Activated CD8-positive, alpha-beta T cell treated with anti-CD3 and anti-CD28 coated beads for 36 hours (primary cell): Measurements from ENCODE around the gene OLFML1. TPM values are rescaled to one million over a fixed set of nuclear protein-coding genes. Genes with fewer than 3 reads are reported as not detected.

Experiments used
- ATAC-seq: fragments of 200-7000 bp; cut with Tn5 transposase; one replicate; pipeline ENCODE4 v1.10.0; 2021; ENCODE audit warnings: mild to moderate bottlenecking, moderate library complexity
- CTCF ChIA-PET: fragments of 350-600 bp; sonication (Branson Sonifier 250); formaldehyde crosslinking; loops from one replicate; lab custom pipeline; 2021; ENCODE audit warnings: antibody characterized with exemption; lab: Charles Lee
- POLR2A ChIA-PET: fragments of 350-600 bp; sonication (Branson Sonifier 250); formaldehyde crosslinking; loops from one replicate; lab custom pipeline; 2021; ENCODE audit warnings: antibody characterized with exemption; lab: Charles Lee
- DNase-seq: peaks from one replicate; pipeline ENCODE4 v3.0.0-alpha.2; 2020
- H3K27ac Mint-ChIP-seq: one replicate; pipeline ENCODE4 v1.8.0; 2021; ENCODE audit warnings: mild to moderate bottlenecking, mixed read lengths
- H3K27me3 Mint-ChIP-seq: one replicate; pipeline ENCODE4 v1.8.0; 2021; ENCODE audit warnings: mixed read lengths
- H3K36me3 Mint-ChIP-seq: one replicate; pipeline ENCODE4 v1.8.0; 2021; ENCODE audit warnings: low read depth, mixed read lengths
- H3K4me1 Mint-ChIP-seq: one replicate; pipeline ENCODE4 v1.8.0; 2021; ENCODE audit warnings: low read depth, mixed read lengths
- H3K4me3 Mint-ChIP-seq: one replicate; pipeline ENCODE4 v1.8.0; 2021; ENCODE audit warnings: mild to moderate bottlenecking, moderate library complexity, mixed read lengths
- H3K9me3 Mint-ChIP-seq: one replicate; pipeline ENCODE4 v1.8.0; 2021; ENCODE audit warnings: mixed read lengths
- intact Hi-C: fragments of 100-400 bp; cut with micrococcal nuclease; formaldehyde crosslinking; loops from one replicate; pipeline ENCODE4 v1.10.0; 2022
- total RNA-seq, 2 experiments: library from RNA; stranded (reverse); gene quantifications; one replicate each; pipeline ENCODE4 v1.2.3, GENCODE V29; 2021
- TF ChIP-seq, protein P1 (sequence below): fragments of 200-600 bp; IDR thresholded peaks from one replicate; pipeline ENCODE4 v1.8.0; 2022; ENCODE audit warnings: antibody characterized with exemption, mild to moderate bottlenecking

The OLFML1 gene
- total RNA-seq, 2 experiments from 2014 or later = not detected

DNA sequence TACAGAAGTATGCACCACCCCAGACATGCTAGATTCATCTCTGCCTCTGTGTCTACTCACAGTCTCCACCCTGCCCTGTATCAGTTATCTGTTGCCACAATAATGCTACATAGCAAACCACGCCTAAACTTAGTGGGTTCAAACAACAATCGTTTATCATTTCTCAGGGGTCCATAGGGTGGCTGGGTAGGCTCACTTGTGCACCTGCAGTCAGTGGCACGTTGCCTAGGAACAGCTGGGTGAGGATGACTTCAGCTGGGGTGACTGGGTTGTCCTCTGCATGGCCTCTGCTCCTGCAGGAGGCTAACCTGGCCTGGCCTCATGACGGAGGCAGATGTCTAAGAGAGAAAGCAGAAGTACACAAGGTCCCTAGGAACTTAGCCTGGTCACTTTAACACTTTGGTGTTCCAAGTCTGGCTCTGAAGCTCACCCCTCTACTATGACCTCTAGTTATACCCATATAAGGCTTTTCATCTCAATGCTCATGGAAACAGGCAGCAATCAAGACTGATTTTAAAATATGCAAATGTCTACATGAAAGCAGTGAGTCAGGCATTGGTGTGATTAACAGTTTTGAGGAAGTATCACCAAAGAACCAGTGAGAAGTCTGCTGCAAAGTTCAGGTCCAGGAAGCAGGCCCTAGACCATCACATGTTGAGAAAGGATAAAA is 10.7 kb downstream of the OLFML1 start:
- peaks cover 12% of the 10 kb centered on the region for H3K4me1 Mint-ChIP-seq
- peak overlapping the region; percentile 70 for H3K27ac Mint-ChIP-seq
- no peak overlapping the region for H3K4me3 Mint-ChIP-seq
- CTCF ChIA-PET = no interaction called here
- no peaks in the 10 kb centered on the region for H3K9me3 Mint-ChIP-seq
- H3K27me3 Mint-ChIP-seq = peaks cover 2% of the 10 kb centered on the region
- TF ChIP-seq, protein P1, sequence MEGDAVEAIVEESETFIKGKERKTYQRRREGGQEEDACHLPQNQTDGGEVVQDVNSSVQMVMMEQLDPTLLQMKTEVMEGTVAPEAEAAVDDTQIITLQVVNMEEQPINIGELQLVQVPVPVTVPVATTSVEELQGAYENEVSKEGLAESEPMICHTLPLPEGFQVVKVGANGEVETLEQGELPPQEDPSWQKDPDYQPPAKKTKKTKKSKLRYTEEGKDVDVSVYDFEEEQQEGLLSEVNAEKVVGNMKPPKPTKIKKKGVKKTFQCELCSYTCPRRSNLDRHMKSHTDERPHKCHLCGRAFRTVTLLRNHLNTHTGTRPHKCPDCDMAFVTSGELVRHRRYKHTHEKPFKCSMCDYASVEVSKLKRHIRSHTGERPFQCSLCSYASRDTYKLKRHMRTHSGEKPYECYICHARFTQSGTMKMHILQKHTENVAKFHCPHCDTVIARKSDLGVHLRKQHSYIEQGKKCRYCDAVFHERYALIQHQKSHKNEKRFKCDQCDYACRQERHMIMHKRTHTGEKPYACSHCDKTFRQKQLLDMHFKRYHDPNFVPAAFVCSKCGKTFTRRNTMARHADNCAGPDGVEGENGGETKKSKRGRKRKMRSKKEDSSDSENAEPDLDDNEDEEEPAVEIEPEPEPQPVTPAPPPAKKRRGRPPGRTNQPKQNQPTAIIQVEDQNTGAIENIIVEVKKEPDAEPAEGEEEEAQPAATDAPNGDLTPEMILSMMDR = no peak
- POLR2A ChIA-PET = interaction anchor here (0.6 kb wide), 1 partner anchor 201 kb away, joined by 3 read pairs; no protein-coding TSS in a partner anchor
- H3K36me3 Mint-ChIP-seq = peaks cover 3% of the 10 kb centered on the region
- ATAC-seq = peak; percentile 95
- intact Hi-C loops = no loop called here
- DNase-seq = peak; percentile 33

DNA sequence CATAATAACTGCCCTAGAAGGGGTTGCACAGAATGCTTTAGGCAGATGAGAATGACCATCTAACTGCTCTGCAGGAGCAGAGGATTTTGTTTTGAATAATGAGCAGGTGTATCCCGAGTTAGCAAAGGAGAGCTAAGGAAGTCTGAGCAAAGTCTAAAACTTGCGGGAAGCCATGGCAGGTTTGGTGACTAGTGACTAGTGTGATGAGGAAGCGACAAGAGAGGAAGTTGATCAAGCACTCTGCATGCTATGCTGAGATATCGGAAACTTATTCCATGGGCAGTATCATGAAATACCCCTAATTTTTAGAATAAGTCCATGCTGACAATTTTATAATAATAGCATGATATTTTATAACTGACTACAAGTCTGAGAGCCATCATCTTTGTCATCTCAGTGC is 12.9 kb downstream of the OLFML1 start:
- TF ChIP-seq, protein P1 = no peak

DNA sequence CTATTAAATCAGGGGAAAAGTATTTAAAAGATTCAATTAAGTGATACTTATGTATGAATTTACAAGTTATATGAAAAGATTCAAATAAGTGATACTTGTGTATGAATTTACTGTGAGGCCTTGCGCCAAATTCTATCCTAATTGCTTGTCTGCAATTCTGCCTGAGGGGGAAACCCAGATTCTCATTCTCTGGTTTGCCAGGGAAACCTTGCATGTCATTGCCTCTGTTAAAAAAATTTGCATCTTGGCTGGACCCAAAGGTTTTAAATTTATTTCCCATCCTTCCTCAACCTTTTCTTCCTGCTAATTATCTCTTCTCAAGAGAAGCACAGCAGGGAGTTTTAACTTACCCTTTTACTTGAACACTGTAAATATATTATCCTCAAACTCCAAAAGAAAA is 13.8 kb downstream of the OLFML1 start:
- no peak overlapping the region for H3K27ac Mint-ChIP-seq
- ATAC-seq (no peak), DNase-seq (no peak)
- intact Hi-C loops = no loop called here
- no peak overlapping the region for H3K4me3 Mint-ChIP-seq
- no peaks in the 10 kb centered on the region for H3K9me3 Mint-ChIP-seq
- ChIA-PET CTCF (no interaction called here), POLR2A (no interaction called here)
- H3K27me3 Mint-ChIP-seq = peaks cover 2% of the 10 kb centered on the region
- peaks cover 3% of the 10 kb centered on the region for H3K36me3 Mint-ChIP-seq
- H3K4me1 Mint-ChIP-seq = peaks cover 10% of the 10 kb centered on the region
- TF ChIP-seq, protein P1 = no peak

More for the DNA sequence above, 12.9 kb downstream of the OLFML1 start:
- DNase-seq (no peak), ATAC-seq (no peak)
- Mint-ChIP-seq H3K4me3 (no peak overlapping the region), H3K4me1 (peaks cover 10% of the 10 kb centered on the region), H3K27me3 (peaks cover 2% of the 10 kb centered on the region), H3K36me3 (peaks cover 3% of the 10 kb centered on the region), H3K27ac (no peak overlapping the region), H3K9me3 (no peaks in the 10 kb centered on the region)
- intact Hi-C loops = no loop called here
- POLR2A ChIA-PET = no interaction called here
- CTCF ChIA-PET = no interaction called here

DNA sequence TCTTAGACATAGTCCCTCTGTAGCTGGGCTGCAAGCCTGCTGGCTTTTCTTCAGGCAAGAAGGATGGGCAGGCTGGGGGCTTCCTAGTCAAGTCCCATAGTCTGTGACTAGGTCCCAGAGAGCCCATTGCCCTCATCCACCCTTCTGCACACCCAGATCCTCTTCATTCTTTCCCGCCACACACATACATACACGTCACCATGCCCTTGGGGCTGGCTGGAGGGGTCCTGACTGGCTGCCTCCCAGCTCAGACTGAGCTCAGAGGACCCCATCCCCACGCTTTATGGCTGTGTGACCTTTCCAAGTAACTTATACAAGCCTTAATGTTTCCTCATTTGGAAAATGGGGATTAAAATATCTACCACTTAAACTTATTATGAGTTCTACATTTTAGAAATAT is 14.9 kb downstream of the OLFML1 start:
- peaks cover 2% of the 10 kb centered on the region for H3K27me3 Mint-ChIP-seq
- peaks cover 10% of the 10 kb centered on the region for H3K4me1 Mint-ChIP-seq
- intact Hi-C loops = no loop called here
- H3K36me3 Mint-ChIP-seq = peaks cover 3% of the 10 kb centered on the region
- no peak overlapping the region for H3K27ac Mint-ChIP-seq
- ChIA-PET CTCF (no interaction called here), POLR2A (interaction anchor here (1.1 kb wide), 1 partner anchor 13 kb away, joined by 3 read pairs; the partner anchor contains the start of gene PPFIBP2)
- ATAC-seq (no peak), DNase-seq (no peak)
- H3K9me3 Mint-ChIP-seq = no peaks in the 10 kb centered on the region
- no peak overlapping the region for H3K4me3 Mint-ChIP-seq
- TF ChIP-seq, protein P1 = no peak

DNA sequence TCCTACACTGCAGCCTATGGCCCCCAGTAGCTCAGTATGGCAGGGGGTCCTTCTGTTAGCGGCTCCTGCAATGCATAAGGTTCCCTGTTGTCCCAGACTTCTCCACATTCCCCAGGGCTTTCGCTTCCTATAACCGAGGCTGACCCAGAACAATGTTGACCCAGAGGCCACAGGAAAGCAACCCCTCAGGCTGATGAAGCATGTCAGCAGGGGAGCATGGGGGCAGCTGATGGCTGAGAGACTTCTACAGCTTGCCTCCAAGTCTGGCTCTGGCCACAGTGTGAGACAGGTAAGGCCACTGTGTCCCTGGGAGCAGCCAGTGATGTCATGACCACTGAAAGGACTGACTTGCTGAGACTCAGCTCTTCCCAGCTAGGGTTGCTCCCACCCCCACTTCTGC is 15.9 kb downstream of the OLFML1 start:
- no peak overlapping the region for H3K27ac Mint-ChIP-seq
- no peak for DNase-seq
- peaks cover 2% of the 10 kb centered on the region for H3K27me3 Mint-ChIP-seq
- ChIA-PET CTCF (interaction anchor here (1.0 kb wide), 1 partner anchor 11 kb away, joined by 3 read pairs; no protein-coding TSS in a partner anchor), POLR2A (interaction anchor here (1.1 kb wide), 1 partner anchor 12 kb away, joined by 3 read pairs; the partner anchor contains the start of gene PPFIBP2)
- peaks cover 3% of the 10 kb centered on the region for H3K36me3 Mint-ChIP-seq
- ATAC-seq = no peak
- H3K4me1 Mint-ChIP-seq = peaks cover 3% of the 10 kb centered on the region
- H3K4me3 Mint-ChIP-seq = no peak overlapping the region
- H3K9me3 Mint-ChIP-seq = no peaks in the 10 kb centered on the region
- intact Hi-C loops = no loop called here
- TF ChIP-seq, protein P1 = no peak
